Measurements from ENCODE around the gene LHX5. TPM values are rescaled to one million over a fixed set of nuclear protein-coding genes. Genes with fewer than 3 reads are reported as not detected.

The LHX5 gene
- total and polyA plus RNA-seq, 2 experiments from 2014 or later = not detected

DNA sequence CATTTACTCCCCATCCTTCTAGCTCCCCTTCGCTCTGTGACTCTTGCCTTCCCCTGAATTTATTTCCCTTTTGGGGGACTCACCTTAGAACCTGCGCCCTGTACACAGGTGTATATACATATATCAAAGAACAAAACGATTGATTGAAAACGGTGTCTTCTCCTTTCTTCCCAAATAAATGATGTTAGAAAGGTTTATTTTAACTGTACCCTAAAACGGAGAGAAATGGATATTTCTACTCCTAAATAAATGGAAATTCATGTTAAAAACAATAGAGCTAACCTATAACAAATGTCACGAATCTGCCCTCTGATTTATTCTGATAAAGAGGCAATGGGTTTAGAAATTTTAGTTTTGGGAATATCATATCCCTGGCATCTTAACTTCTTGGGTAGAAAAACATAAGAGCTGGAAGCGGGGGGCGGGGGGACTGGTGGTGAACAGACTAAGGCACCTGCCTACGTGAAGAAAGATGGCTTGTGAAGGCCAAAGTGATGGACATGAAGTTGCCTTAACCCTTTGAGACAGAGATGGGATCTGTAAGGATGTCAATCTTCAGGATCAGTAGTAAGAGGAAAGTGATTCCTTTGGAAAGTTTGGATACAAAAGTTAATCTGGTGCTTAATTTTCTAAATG, 8.8 kb upstream of the LHX5 start:
- H3K4me1 ChIP-seq (ENCODE audit: low read depth) = peaks cover 7% of the 10 kb centered on the region

DNA sequence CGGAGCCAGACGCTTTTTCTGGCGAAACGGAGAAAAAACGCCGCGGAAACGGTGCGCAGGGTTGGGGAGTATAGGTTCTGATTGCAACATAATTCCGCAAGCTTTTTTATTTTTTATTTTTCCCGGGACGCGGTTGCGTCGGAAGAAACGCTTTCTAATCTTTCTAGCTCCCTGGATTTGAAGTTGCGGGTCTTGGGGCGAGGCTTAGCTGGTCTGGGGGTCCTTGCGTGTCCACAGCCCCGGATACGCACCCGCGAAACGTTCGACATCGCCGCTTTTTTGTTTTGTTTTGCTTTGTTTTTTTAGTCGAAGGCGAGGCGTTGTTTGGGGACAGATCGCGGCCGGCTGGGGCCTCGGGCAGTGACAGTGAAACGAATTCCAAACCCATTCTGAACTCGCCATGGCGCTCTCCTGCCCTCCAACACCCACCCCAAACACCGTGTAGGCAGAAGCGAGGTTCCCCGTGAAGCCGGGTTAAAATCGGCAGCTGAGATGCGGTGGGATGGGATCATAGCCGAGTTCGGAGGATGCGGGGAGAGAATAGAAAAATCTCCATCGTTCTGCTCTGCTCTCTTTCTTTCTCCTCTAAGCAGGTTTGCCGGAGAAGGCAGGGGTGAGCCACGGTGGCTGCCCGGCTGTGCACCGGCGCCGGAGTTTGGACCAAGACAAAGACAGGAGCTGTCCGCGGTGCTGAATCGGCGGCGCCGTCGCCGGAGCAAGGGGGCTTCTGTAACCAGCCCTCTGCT, 8.1 kb upstream of the LHX5 start:
- Histone ChIP-seq H3K36me3 (no peaks in the 10 kb centered on the region), H3K4me3 (no peak overlapping the region), H3K27ac (no peak overlapping the region), H3K9me3 (ENCODE audit: low read depth) (no peaks in the 10 kb centered on the region), H3K27me3 (peaks cover 100% of the 10 kb centered on the region), H3K4me1 (ENCODE audit: low read depth) (peaks cover 7% of the 10 kb centered on the region)
- peak; percentile 57 to 91 for DNase-seq (ENCODE audit: low read depth in 1 of 2, low spot score in 1 of 2)
- TF ChIP-seq, protein P1, sequence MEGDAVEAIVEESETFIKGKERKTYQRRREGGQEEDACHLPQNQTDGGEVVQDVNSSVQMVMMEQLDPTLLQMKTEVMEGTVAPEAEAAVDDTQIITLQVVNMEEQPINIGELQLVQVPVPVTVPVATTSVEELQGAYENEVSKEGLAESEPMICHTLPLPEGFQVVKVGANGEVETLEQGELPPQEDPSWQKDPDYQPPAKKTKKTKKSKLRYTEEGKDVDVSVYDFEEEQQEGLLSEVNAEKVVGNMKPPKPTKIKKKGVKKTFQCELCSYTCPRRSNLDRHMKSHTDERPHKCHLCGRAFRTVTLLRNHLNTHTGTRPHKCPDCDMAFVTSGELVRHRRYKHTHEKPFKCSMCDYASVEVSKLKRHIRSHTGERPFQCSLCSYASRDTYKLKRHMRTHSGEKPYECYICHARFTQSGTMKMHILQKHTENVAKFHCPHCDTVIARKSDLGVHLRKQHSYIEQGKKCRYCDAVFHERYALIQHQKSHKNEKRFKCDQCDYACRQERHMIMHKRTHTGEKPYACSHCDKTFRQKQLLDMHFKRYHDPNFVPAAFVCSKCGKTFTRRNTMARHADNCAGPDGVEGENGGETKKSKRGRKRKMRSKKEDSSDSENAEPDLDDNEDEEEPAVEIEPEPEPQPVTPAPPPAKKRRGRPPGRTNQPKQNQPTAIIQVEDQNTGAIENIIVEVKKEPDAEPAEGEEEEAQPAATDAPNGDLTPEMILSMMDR (IDR thresholded peaks at IDR 0.05; ENCODE audit: low read depth, low read length) = no peak

More for the DNA sequence above, 8.8 kb upstream of the LHX5 start:
- Histone ChIP-seq H3K27me3 (peaks cover 100% of the 10 kb centered on the region), H3K9me3 (ENCODE audit: low read depth) (no peaks in the 10 kb centered on the region), H3K4me3 (no peak overlapping the region), H3K36me3 (no peaks in the 10 kb centered on the region), H3K27ac (no peak overlapping the region)
- no peak for DNase-seq (ENCODE audit: low read depth in 1 of 2, low spot score in 1 of 2)
- TF ChIP-seq, protein P1 (IDR thresholded peaks at IDR 0.05; ENCODE audit: low read depth, low read length) = no peak

DNA sequence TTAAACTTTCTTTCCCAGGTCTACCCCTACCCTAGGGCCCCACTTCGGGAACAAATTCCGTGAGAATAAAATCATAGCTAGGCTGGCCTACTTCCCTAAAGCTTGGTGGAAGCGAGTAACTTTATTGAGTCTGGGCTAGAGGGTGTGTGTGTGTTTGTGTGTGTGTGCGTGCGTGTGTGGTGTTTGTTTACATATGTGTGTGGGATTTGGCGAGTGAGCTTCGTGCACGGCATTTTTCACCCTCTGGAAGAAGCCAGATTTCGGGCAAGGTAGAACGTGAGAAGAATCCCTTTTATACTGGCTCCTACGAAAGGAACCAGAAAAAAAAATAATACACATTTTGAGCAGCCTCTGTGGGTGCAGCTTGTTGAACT, 7.5 kb upstream of the LHX5 start:
- H3K4me1 ChIP-seq (ENCODE audit: low read depth) = peaks cover 7% of the 10 kb centered on the region
- H3K27me3 ChIP-seq = peaks cover 100% of the 10 kb centered on the region
- H3K4me3 ChIP-seq = no peak overlapping the region

DNA sequence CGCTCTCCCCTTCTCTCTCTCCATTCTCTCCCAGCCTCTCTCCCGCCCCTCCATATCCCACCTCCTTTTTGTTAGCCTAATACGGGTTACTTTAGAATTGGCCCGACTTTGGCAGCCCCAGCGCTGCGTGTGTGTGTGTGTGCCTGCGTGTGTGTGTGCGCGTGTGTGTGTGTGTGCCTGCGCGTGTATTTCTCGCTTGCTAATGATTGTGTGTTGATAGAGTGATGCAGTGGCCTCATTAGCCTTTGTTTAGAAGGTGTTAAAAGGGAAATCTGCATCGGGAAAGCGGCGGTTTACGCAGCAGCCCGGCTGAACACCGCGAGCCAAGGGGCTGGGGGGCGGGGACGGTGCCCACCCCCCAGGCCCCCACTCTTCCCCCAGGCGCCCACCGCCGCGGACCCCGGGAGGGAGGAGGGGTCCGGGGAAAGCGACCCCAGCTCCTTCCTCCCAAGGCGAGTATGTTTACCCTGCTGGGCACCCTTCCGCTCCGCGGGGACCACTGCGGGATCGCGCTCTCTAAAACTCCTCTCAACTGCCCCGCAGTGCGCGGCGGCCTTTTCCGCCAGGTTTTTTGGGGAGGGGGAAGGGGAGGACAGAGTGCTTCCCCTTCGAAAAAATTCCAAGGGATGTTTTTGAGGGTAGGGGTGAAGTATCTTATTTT, 6.8 kb upstream of the LHX5 start:
- H3K27me3 ChIP-seq = peaks cover 100% of the 10 kb centered on the region
- no peak for DNase-seq (ENCODE audit: low read depth in 1 of 2, low spot score in 1 of 2)
- no peaks in the 10 kb centered on the region for H3K9me3 ChIP-seq (ENCODE audit: low read depth)
- H3K27ac ChIP-seq = no peak overlapping the region
- TF ChIP-seq, protein P1 (IDR thresholded peaks at IDR 0.05; ENCODE audit: low read depth, low read length) = no peak
- no peak overlapping the region for H3K4me3 ChIP-seq
- peaks cover 7% of the 10 kb centered on the region for H3K4me1 ChIP-seq (ENCODE audit: low read depth)
- H3K36me3 ChIP-seq = no peaks in the 10 kb centered on the region

More for the DNA sequence above, 7.5 kb upstream of the LHX5 start:
- TF ChIP-seq, protein P1 (IDR thresholded peaks at IDR 0.05; ENCODE audit: low read depth, low read length) = no peak
- Histone ChIP-seq H3K9me3 (ENCODE audit: low read depth) (no peaks in the 10 kb centered on the region), H3K27ac (no peak overlapping the region), H3K36me3 (no peaks in the 10 kb centered on the region)
- DNase-seq (ENCODE audit: low read depth in 1 of 2, low spot score in 1 of 2) = no peak

DNA sequence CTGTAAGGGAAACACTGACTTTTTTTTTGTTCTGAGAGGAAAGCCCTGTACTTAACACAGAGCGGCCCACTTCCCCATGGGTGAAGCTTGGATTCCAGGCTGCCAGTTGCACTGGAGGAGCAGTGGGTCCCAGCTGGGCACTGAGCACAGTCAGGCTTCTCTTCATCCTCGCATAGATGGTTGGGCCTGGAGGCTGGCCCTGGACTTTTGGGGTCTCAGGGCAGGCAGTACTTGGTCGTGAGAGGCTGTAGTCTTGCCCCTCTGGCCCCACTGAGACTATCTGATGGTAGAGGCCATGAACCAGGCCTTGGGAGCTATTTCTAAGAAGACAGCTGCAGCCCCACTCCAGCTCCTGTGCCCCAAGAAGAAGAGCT, 6.2 kb upstream of the LHX5 start:
- Histone ChIP-seq H3K9me3 (ENCODE audit: low read depth) (no peaks in the 10 kb centered on the region), H3K36me3 (no peaks in the 10 kb centered on the region), H3K4me3 (no peak overlapping the region), H3K27me3 (peaks cover 100% of the 10 kb centered on the region), H3K27ac (no peak overlapping the region), H3K4me1 (ENCODE audit: low read depth) (peaks cover 7% of the 10 kb centered on the region)
- TF ChIP-seq, protein P1 (IDR thresholded peaks at IDR 0.05; ENCODE audit: low read depth, low read length) = no peak
- DNase-seq (ENCODE audit: low read depth in 1 of 2, low spot score in 1 of 2) = no peak
